GM23248 (cell line): ENCODE measurements around the gene REG4.

Experiments
- EZH2 ChIP-seq: fragments of 200-600 bp; sonication (generic); IDR thresholded peaks from 2 replicates; pipeline ENCODE4 v1.6.1; 2018; ENCODE audit warnings: antibody characterized with exemption, mild to moderate bottlenecking; ENCODE audit not compliant: insufficient read depth, poor library complexity, severe bottlenecking
- EZH2phosphoT487 ChIP-seq: fragments of 200-600 bp; sonication (generic); IDR thresholded peaks from 2 replicates; pipeline ENCODE4 v1.6.1; 2018; ENCODE audit warnings: antibody characterized with exemption, moderate library complexity, mild to moderate bottlenecking, low read depth; ENCODE audit not compliant: insufficient read depth

- TF ChIP-seq EZH2phosphoT487 (no peak), EZH2 (no peak)
These were observed 5.1 kb upstream of the REG4 start for GRCh38 chr1:119816407-119816806.
